ENCODE results near the gene UTS2. TPM values are rescaled to one million over a fixed set of nuclear protein-coding genes. Genes with fewer than 3 reads are reported as not detected.

Gene UTS2
- polyA plus RNA-seq, 4 donors = 0.33 to 1.9 (median 0.68) TPM; not detected in 1

- Histone ChIP-seq H3K36me3 (ENCODE audit: control insufficient read depth in 3 of 3, insufficient read depth in 2 of 3, low read depth in 1 of 3, low read length in 3 of 3) (peaks cover 0 to 20% (median 6%) of the 10 kb centered on the region in 3 donors), H3K9me3 (ENCODE audit: control insufficient read depth in 2 of 2, insufficient read depth in 1 of 2, low read depth in 1 of 2, low read length in 1 of 2) (peaks cover 0 to 10% of the 10 kb centered on the region in 2 donors), H3K27me3 (ENCODE audit: control insufficient read depth in 3 of 3, insufficient read depth in 3 of 3, low read length in 3 of 3) (no peaks in the 10 kb centered on the region), H3K4me1 (ENCODE audit: control insufficient read depth in 3 of 3, insufficient read depth in 2 of 3, low read depth in 1 of 3, low read length in 2 of 3) (no peaks in the 10 kb centered on the region), H3K27ac (ENCODE audit: low read depth in 1 of 3, low read length in 2 of 3) (no peak overlapping the region), H3K4me3 (ENCODE audit: low read depth in 1 of 3, low read length in 3 of 3) (no peak overlapping the region)
- no peak for DNase-seq
- FAIRE-seq = no peak
- WGBS, 3 donors = 91 to 95% (median 91%) methylated on average over 6 of the region's 6 CpGs
Measured at GRCh38 chr1:7811476-7811875, 41.4 kb downstream of the UTS2 start.

GRCh38 chr1:7810395-7810794 is 42.5 kb downstream of the UTS2 start:
- Histone ChIP-seq H3K4me3 (ENCODE audit: low read depth in 1 of 3, low read length in 3 of 3) (no peak overlapping the region), H3K4me1 (ENCODE audit: control insufficient read depth in 3 of 3, insufficient read depth in 2 of 3, low read depth in 1 of 3, low read length in 2 of 3) (no peaks in the 10 kb centered on the region), H3K9me3 (ENCODE audit: control insufficient read depth in 2 of 2, insufficient read depth in 1 of 2, low read depth in 1 of 2, low read length in 1 of 2) (peaks cover 0 to 10% of the 10 kb centered on the region in 2 donors), H3K27me3 (ENCODE audit: control insufficient read depth in 3 of 3, insufficient read depth in 3 of 3, low read length in 3 of 3) (no peaks in the 10 kb centered on the region), H3K27ac (ENCODE audit: low read depth in 1 of 3, low read length in 2 of 3) (no peak overlapping the region), H3K36me3 (ENCODE audit: control insufficient read depth in 3 of 3, insufficient read depth in 2 of 3, low read depth in 1 of 3, low read length in 3 of 3) (peaks cover 3 to 25% (median 6%) of the 10 kb centered on the region in 3 donors)
- FAIRE-seq = no peak
- 76 to 92% (median 87%) methylated on average over 7 of the region's 7 CpGs for WGBS, 3 donors
- DNase-seq = no peak

GRCh38 chr1:7809742-7810141 is 43.1 kb downstream of the UTS2 start:
- DNase-seq (no peak), FAIRE-seq (no peak)
- Histone ChIP-seq H3K4me3 (ENCODE audit: low read depth in 1 of 3, low read length in 3 of 3) (no peak overlapping the region), H3K27me3 (ENCODE audit: control insufficient read depth in 3 of 3, insufficient read depth in 3 of 3, low read length in 3 of 3) (no peaks in the 10 kb centered on the region), H3K9me3 (ENCODE audit: control insufficient read depth in 2 of 2, insufficient read depth in 1 of 2, low read depth in 1 of 2, low read length in 1 of 2) (peaks cover 0 to 10% of the 10 kb centered on the region in 2 donors), H3K36me3 (ENCODE audit: control insufficient read depth in 3 of 3, insufficient read depth in 2 of 3, low read depth in 1 of 3, low read length in 3 of 3) (peaks cover 3 to 27% (median 6%) of the 10 kb centered on the region in 3 donors), H3K27ac (ENCODE audit: low read depth in 1 of 3, low read length in 2 of 3) (no peak overlapping the region), H3K4me1 (ENCODE audit: control insufficient read depth in 3 of 3, insufficient read depth in 2 of 3, low read depth in 1 of 3, low read length in 2 of 3) (no peaks in the 10 kb centered on the region)
- 94 to 98% (median 96%) methylated on average over 13 of the region's 13 CpGs for WGBS, 3 donors

- FAIRE-seq = no peak
- peaks cover 3 to 22% (median 10%) of the 10 kb centered on the region in 3 donors for H3K36me3 ChIP-seq (ENCODE audit: control insufficient read depth in 3 of 3, insufficient read depth in 2 of 3, low read depth in 1 of 3, low read length in 3 of 3)
Measured at GRCh38 chr1:7808253-7808844, 44.5 kb downstream of the UTS2 start.

GRCh38 chr1:7805460-7805859 is 47.4 kb downstream of the UTS2 start:
- FAIRE-seq = no peak
- H3K36me3 ChIP-seq (ENCODE audit: control insufficient read depth in 3 of 3, insufficient read depth in 2 of 3, low read depth in 1 of 3, low read length in 3 of 3) = peaks cover 5 to 11% (median 9%) of the 10 kb centered on the region in 3 donors
- H3K27me3 ChIP-seq (ENCODE audit: control insufficient read depth in 3 of 3, insufficient read depth in 3 of 3, low read length in 3 of 3) = no peaks in the 10 kb centered on the region

More at GRCh38 chr1:7808253-7808844, 44.5 kb downstream of the UTS2 start:
- 13 to 15% (median 14%) methylated on average over 1 of the region's 1 CpG for WGBS, 3 donors
- H3K9me3 ChIP-seq (ENCODE audit: control insufficient read depth in 2 of 2, insufficient read depth in 1 of 2, low read depth in 1 of 2, low read length in 1 of 2) = peaks cover 0 to 4% of the 10 kb centered on the region in 2 donors
- H3K4me1 ChIP-seq (ENCODE audit: control insufficient read depth in 3 of 3, insufficient read depth in 2 of 3, low read depth in 1 of 3, low read length in 2 of 3) = no peaks in the 10 kb centered on the region
- H3K4me3 ChIP-seq (ENCODE audit: low read depth in 1 of 3, low read length in 3 of 3) = no peak overlapping the region
- peak; percentile 19 to 26 for DNase-seq
- no peak overlapping the region for H3K27ac ChIP-seq (ENCODE audit: low read depth in 1 of 3, low read length in 2 of 3)
- H3K27me3 ChIP-seq (ENCODE audit: control insufficient read depth in 3 of 3, insufficient read depth in 3 of 3, low read length in 3 of 3) = no peaks in the 10 kb centered on the region

More at GRCh38 chr1:7805460-7805859, 47.4 kb downstream of the UTS2 start:
- H3K27ac ChIP-seq (ENCODE audit: low read depth in 1 of 3, low read length in 2 of 3) = no peak overlapping the region
- no peak for DNase-seq
- H3K9me3 ChIP-seq (ENCODE audit: control insufficient read depth in 2 of 2, insufficient read depth in 1 of 2, low read depth in 1 of 2, low read length in 1 of 2) = no peaks in the 10 kb centered on the region
- no peaks in the 10 kb centered on the region for H3K4me1 ChIP-seq (ENCODE audit: control insufficient read depth in 3 of 3, insufficient read depth in 2 of 3, low read depth in 1 of 3, low read length in 2 of 3)
- WGBS, 3 donors = 85 to 88% (median 88%) methylated on average over 9 of the region's 9 CpGs
- peak overlapping the region in 1 of 3 donors; percentile 13 for H3K4me3 ChIP-seq (ENCODE audit: low read depth in 1 of 3, low read length in 3 of 3)

Other genes starting within 250 kb of the UTS2 start
- gene VAMP3, start 81.8 kb downstream of the UTS2 start, polyA plus RNA-seq = 100 to 1,000 TPM in 1 of 4 donors, 10 to 100 TPM in 3; 51.8 to 117 (median 79.8) TPM
- 1 to 10 TPM; 2.5 to 4.9 (median 3.5) TPM for gene PER3, start 68.8 kb downstream of the UTS2 start, polyA plus RNA-seq
- gene TNFRSF9, start 87.8 kb upstream of the UTS2 start, polyA plus RNA-seq = under 1 TPM in 2 of 4 donors, not detected in 2; 0.13 to 0.38 TPM
- gene PARK7, start 108.6 kb upstream of the UTS2 start, polyA plus RNA-seq = 100 to 1,000 TPM; 199 to 297 (median 222) TPM
- 10 to 100 TPM; 22.8 to 39.1 (median 34.1) TPM for gene ERRFI1, start 173.2 kb upstream of the UTS2 start, polyA plus RNA-seq